ENCODE measurements around the gene TADA2A. TPM values are rescaled to one million over a fixed set of nuclear protein-coding genes. Genes with fewer than 3 reads are reported as not detected.
A peak's percentile ranks its signal among the peaks of the same experiment; 100 is the strongest.

The TADA2A gene, protein sequence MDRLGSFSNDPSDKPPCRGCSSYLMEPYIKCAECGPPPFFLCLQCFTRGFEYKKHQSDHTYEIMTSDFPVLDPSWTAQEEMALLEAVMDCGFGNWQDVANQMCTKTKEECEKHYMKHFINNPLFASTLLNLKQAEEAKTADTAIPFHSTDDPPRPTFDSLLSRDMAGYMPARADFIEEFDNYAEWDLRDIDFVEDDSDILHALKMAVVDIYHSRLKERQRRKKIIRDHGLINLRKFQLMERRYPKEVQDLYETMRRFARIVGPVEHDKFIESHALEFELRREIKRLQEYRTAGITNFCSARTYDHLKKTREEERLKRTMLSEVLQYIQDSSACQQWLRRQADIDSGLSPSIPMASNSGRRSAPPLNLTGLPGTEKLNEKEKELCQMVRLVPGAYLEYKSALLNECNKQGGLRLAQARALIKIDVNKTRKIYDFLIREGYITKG
- total RNA-seq, result 15.8 and 22.8 TPM in 2 replicates

DNA sequence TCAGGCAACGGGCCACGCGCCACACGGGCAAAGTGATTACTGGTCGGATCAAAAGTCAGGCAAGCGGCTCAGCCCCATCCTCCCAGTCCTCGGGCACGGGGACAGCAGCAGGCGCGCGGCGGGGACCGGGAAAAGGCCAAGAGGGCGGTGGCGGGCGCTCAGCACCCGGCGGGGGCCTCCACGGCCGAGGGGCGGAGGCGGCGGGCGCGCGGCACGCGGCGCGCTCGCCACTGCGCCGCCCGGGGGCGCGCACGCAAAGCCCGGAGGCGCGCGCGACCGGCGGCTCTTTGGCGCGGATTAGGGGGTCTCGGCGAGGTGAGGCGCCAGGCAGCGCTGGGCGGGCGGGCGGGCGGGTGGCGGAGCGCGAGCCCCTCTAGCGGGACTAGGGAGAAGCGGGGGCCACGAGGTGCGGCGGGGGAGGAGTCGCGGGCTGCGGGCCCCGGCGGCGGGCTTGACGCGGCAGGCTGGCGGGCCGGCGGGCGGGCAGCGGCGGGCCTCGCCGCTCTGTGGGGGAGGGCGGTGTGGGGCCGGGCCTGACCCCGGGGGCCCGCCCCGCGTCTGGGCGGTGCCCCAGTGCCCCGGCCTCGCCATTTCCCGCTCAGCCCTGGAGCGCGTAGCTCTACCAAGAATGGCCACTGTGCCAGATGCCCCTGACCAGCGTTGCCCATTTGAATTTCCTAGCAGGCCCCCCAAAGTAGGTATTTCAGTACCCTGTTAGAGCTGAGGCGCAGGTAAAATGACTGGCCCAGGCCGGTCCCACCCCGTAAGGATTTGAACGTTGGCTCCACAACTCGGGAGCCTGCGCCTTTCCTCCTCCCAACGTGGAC is at the start of gene TADA2A, which contains the start of gene ACACA:
Gene TADA2A (plus strand): TSS at position 252 of the 827 bp plus-strand sequence. CDS start 4,480 bp downstream, outside the sequence.
Gene ACACA (minus strand): TSS at position 202 of the 827 bp plus-strand sequence. CDS start 537 bp downstream, outside the sequence.
- peak; percentile 27 for DNase-seq (ENCODE audit: low read depth, low spot score)

GRCh38 chr17:37358098-37358829 is 48.4 kb upstream of the TADA2A start:
- no peak for DNase-seq (ENCODE audit: low read depth, low spot score)

DNA sequence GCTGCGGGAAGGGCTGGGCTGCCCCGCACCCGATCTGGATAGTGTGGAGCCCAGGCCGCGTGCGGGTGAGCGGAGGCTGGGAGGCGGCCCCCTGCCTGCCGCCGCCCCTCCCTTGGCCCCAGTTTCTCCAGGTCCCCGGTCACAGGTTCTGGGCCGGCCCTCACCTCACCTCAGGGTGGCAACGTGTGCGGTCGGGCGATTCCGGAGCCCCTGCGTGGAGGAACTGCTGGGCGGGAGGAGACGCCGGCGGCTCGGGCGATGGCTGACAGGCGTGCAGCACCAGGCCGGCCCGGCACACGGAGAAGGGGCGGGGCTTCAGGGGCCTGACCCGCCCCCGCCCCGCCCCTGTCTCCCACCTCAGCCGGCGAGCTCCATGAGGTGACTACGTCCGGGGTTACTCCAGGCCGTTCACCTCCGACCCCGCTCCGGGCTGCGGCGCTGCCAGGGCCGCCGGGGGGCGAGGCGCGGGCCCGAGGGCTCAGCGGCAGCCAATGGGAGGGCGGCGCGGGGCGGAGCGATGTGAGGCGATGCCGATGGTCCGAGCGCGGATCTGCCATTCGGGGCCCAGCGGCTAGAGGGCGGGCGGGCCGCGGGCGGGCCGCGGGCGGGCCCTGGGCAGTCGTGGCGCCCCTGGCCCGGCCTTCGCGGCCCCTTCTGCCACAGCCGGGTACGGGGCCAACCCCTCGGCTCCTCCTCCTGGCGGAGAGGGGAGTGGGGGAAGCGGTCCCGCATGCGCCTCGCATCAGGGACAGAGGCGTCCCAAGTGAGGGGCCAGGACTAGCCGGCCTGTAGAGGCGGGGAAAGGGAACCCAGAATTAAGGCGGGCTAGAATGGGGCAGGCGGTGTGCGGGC is 47.6 kb upstream of the TADA2A start:
- peak; percentile 65 for DNase-seq (ENCODE audit: low read depth, low spot score)

DNA sequence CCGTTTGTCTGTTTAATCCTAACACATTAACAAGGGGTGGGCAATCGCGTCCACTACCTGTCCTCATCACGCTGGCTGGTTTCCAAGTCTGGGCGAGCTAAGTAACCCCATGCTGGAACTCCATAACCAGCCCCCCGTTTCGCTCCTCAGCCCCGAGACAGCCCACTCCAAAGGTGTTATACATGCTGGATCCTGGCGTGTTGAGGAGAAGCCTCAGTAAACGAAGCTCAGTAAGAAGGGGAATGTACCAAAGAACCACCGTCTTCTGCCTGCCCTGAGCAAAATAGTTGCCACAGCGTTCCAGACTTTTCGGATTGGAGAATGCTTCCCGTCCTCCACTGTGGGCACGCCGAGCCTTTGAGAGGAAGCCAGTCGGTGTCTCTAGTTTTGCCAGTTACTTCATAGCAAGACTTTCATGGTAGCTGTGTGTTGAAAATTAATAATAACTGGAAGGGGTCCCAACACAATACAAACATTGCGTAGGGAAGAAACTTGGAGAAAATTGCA is 47.0 kb upstream of the TADA2A start:
- DNase-seq (ENCODE audit: low read depth, low spot score), result no peak

- DNase-seq (ENCODE audit: low read depth, low spot score), result no peak
These were observed 46.1 kb upstream of the TADA2A start for GRCh38 chr17:37360632-37361031.

GRCh38 chr17:37361543-37361942 is 45.1 kb upstream of the TADA2A start:
- no peak for DNase-seq (ENCODE audit: low read depth, low spot score)

DNA sequence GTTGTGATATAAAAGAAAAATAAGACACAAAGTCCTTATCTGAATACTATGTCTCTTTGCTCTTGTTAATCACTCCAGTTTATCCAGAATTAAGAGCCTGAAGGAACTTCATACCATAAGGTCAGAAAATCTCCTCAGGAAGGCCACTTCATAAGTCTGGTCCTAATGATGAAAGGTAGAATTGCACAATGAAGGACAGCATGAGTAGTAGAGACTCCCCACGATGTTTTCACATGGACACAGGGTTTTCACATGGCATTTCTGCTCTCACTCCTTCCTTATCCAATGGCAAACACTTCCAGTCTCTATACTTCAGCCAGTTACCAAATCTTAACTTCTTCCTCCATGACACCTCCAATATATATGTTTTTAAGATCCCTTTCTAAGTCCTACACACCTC is 41.1 kb upstream of the TADA2A start:
- DNase-seq (ENCODE audit: low read depth, low spot score), result no peak

GRCh38 chr17:37368577-37368976 is 38.1 kb upstream of the TADA2A start:
- no peak for DNase-seq (ENCODE audit: low read depth, low spot score)

DNA sequence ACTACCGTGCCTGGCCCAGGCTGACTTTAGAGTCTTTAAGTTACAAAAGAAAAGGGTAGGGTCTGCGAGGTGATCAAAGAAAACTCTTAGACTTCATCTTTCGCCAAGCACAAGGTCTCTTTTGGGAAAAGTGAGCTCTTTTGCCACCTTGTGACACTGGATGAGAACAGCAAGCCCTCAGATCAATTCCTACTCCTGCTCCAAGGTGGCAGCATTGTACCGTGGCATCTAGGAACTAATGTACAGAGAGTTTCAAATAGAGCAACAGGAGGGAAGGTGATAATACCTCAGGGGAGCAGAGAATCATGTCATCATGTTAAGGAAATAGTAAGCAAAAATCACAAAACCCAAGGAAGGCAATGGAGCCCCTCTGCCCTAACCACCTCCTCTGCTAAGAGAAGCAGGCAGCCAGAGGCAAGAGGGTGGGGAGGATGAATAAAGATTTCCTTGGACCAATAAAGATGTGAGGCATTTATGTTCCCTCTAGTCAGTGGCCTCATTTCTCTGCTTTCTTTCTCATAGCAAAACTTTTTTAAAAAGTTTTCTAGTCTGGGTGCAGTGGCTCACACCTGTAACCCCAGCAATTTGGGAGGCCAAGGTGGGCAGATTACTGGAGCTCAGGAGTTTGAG is 33.0 kb upstream of the TADA2A start:
- DNase-seq (ENCODE audit: low read depth, low spot score), result peak; percentile 48

- no peak for DNase-seq (ENCODE audit: low read depth, low spot score)
These were observed 31.0 kb upstream of the TADA2A start, which contains the start of gene C17orf78 for GRCh38 chr17:37375706-37376105. TSS of gene C17orf78 (plus strand) at chr17:37375985. CDS start at chr17:37376093, 108 bp downstream.

DNA sequence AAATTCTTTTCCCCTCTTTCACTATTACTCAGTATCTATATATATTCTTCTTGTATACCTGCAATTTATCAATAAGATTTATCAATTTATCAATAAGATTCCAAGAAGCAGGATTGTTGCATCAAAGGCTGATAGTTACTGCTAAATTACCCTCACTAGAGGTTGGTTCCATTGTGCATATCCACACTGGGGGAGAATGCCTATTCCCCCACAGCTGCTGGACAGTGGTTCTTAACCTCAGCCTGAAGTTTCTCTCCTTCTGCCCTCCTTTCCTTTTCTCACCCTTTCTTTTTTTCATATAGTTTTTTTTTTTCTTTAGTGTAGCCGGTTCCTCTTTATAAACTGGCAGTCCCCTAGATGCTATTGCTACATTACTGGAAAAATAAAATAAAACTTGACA is 24.6 kb upstream of the TADA2A start:
- no peak for DNase-seq (ENCODE audit: low read depth, low spot score)

DNA sequence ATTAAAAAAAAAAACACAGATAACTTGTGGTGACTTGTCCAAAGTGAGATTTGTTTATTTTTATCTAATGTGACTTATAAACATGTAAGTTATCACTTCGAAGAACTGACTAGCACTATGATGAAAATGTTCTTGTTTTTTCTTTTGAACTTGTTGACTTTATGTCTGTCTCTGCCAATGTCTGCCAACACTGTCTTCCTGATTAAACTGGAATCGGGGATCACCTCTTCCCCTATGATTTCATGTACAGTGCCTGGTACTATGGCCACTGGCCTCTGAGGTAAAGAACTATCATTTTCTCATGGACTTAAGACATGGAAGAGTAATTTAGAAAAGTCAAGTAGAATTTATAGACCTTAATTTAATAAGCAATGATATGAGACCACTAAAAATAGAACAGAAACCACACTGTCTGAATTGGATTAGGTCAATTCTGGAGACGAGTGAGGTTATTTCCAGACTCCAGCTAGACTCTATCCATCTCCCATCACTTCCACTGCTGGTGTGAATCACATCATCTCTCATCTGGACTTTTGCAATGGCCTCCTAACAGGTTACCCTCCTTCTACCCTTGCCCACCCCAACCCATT is 22.0 kb upstream of the TADA2A start:
- no peak for DNase-seq (ENCODE audit: low read depth, low spot score)

DNA sequence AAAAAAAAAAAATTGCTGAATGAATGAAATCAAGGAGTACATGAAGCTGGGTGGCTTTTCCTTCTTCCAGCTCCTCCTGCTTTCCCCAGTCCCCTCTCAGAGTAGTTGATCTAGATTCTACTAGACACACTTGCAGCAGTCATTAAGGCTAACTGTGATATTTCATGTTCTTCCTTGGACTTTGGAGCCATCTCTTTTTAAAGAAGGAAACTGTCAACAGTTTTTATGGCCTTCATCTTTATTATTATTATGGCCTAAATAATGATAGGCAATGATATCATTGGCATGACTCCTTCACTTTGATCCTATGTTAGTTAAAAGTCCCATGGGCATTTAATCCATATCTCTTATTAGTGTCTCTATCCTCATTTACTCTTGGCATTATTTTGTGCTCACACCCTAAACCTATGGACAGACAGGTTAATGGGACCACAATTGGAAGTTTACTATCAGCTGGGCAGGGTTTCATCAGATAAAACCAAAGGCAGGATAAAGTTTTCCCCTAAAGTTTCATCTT is 21.2 kb upstream of the TADA2A start:
- DNase-seq (ENCODE audit: low read depth, low spot score), result no peak

GRCh38 chr17:37386462-37386861 is 20.2 kb upstream of the TADA2A start:
- DNase-seq (ENCODE audit: low read depth, low spot score), result no peak

DNA sequence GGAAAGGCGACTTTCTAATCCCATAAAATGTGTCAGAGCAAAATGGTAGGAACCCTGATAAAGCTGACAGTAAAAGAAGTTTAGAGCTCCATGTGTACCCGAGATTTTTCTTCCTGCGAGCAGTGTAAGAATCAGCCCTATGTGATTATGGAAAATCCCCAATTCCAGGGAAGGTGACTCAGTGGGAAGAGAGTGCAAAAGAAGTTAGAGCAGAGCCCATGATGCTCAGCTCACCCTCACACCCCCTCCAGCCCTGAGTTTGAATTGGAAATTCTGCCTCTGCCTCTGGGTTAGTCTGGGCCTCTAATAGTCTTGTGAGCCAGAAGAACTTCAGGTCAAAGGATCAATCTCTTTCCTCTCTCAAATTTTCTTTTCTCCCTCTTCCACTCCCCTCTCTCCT is 18.4 kb upstream of the TADA2A start:
- no peak for DNase-seq (ENCODE audit: low read depth, low spot score)

DNA sequence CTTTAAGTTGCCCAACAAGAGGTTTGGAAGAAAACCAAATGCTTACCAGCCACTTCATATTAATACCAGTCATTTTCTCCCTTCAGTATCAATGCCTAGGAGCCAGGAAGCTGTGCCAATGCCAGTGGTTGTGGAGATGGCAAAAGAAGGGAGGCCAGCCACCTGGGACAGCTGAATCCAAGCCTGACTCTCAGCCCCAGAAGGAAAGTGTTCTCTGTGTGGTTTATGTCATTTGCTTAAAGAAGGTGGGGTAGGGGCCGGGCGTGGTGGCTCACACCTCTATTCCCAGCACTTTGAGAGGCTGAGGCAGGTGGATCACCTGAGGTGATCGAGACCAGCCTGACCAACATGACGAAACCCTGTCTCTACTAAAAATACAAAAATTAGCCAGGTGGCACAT is 17.5 kb upstream of the TADA2A start:
- no peak for DNase-seq (ENCODE audit: low read depth, low spot score)

GRCh38 chr17:37391146-37391545 is 15.5 kb upstream of the TADA2A start:
- DNase-seq (ENCODE audit: low read depth, low spot score), result no peak

GRCh38 chr17:37392024-37392590 is 14.6 kb upstream of the TADA2A start:
- DNase-seq (ENCODE audit: low read depth, low spot score), result no peak

DNA sequence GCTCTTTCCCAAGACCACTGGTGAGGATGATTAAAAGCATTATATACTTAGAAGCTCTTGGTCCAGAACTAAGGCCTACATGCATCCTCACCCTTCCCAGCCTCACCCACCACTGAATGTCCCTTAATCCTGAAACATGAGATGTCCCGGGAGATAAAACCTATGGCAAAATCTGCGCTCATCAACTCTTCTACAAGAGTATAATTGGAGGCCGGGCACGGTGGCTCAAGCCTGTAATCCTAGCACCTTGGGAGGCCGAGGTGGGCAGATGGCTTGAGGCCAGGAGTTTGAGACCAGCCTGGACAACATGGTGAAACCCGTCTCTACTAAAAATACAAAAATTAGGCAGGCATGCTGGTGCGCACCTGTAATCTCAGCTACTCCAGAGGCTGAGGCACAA is 13.3 kb upstream of the TADA2A start:
- DNase-seq (ENCODE audit: low read depth, low spot score), result no peak

All from pulmonary artery endothelial cell (primary cell).